ENCODE data around the gene MT1E. TPM values are rescaled to one million over a fixed set of nuclear protein-coding genes. Genes with fewer than 3 reads are reported as not detected.

MT1E gene
- total and polyA plus RNA-seq, 2 of the 13 experiments (the other 11 are each of a cell fraction or from before 2014, with no cell fraction given), result 110 to 1,072 TPM

- no TSS peak for BruUV-seq (replicated peaks)
- no peak overlapping the region for H3K9ac ChIP-seq (ENCODE audit: insufficient read depth, low read depth, low read length)
- no peak for TF ChIP-seq SP140L (CRISPR knock-in tag; IDR thresholded peaks at IDR 0.05; ENCODE audit: borderline replicate concordance)
- no peak for TF ChIP-seq ZNF670 (CRISPR knock-in tag; IDR thresholded peaks at IDR 0.05; ENCODE audit: borderline replicate concordance)
- TF ChIP-seq TRIM24 (CRISPR knock-in tag; IDR thresholded peaks at IDR 0.05), result no peak
- TF ChIP-seq SATB2 (CRISPR knock-in tag; IDR thresholded peaks at IDR 0.05), result no peak
- TF ChIP-seq ZC3H13 (CRISPR knock-in tag; IDR thresholded peaks at IDR 0.05), result no peak
- TF ChIP-seq ZBTB7B (CRISPR knock-in tag; IDR thresholded peaks at IDR 0.05), result no peak
- DNase-seq (ENCODE audit: low spot score) (no peak), ATAC-seq (no peak), FAIRE-seq (no peak)
- H3K4me2 ChIP-seq (ENCODE audit: low read depth, low read length), result no peak overlapping the region
- CTCF ChIA-PET (ENCODE audit: low intra/inter-chr PET ratio, low total read pairs), result no interaction called here
- no peaks in the 10 kb centered on the region for H3K9me3 ChIP-seq (ENCODE audit: low read length)
- H3K36me3 ChIP-seq (replicated peaks in 1 of 2; ENCODE audit: control insufficient read depth in 1 of 2, insufficient read depth in 2 of 2, low read length in 2 of 2), result no peaks in the 10 kb centered on the region
- no peak overlapping the region for H3K27ac ChIP-seq (ENCODE audit: extremely low read length, insufficient read depth, low read length)
- WGBS (ENCODE audit: low lambda C conversion rate), result 36% methylated on average over 7 of the region's 7 CpGs
- no peak overlapping the region for H3K4me3 ChIP-seq (replicated peaks in 1 of 3; ENCODE audit: insufficient read depth in 1 of 3, low read depth in 2 of 3, low read length in 3 of 3)
- H3K79me2 ChIP-seq (ENCODE audit: insufficient read depth, low read length), result no peaks in the 10 kb centered on the region
- no peaks in the 10 kb centered on the region for H4K20me1 ChIP-seq (ENCODE audit: insufficient read depth, low read length)
- peaks cover 10 to 93% of the 10 kb centered on the region in 2 experiments; a peak in 4 of 5 replicates for H3K27me3 ChIP-seq (ENCODE audit: control insufficient read depth in 1 of 2, insufficient read depth in 2 of 2, low read length in 2 of 2)
- POLR2A ChIA-PET, result interaction anchor here (1.2 kb wide), 1 partner anchor 25 kb away, joined by 3 read pairs; the partner anchor contains the start of gene MT2A
- peaks cover 27% of the 10 kb centered on the region for H3K4me1 ChIP-seq (ENCODE audit: insufficient read depth, low read length)
- intact Hi-C loops (cut with micrococcal nuclease; ENCODE audit: unreplicated experiment) (no loop called here), in situ Hi-C loops (cut with HindIII; ENCODE audit: extremely low pct_ligation_motif_present, low pct_unique_long_range_greater_than_20kb) (no loop called here)
- H2AFZ ChIP-seq (ENCODE audit: low read length), result no peak overlapping the region
Measured at GRCh38 chr16:56633535-56633934, 8.0 kb downstream of the MT1E start.

DNA sequence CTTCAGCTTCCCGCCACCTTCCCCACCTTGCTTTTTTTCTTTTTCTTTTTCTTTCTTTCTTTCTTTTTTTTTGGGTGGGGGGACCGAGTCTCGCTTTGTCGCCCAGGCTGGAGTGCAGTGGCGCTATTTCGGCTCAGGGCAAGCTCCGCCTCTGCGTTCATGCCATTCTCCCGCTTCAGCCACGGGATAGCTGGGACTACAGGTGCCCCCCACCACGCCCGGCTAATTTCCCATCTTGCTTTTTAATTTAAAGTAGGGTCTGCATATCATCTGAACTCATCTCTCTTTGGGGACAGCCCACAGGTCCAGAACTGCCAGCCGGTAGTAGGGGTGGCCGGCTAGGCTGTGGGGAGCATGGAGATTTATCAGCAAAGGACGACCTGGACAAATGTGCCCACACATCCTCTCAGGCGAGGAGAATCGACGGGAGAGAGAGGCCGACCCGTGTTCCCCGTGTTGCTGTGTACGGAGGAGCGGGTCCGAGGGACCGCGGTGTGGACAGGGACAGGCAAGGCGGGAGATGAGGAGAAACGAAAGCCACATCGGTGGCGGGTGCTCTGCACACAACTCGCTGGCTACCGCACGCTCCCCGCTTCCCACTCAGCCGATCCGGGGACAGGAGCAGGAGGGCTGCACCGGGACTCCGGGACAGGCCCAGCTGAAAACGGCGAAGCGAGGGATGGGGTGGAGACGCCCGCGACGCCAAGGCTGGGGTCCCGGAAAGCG is 9.3 kb downstream of the MT1E start:
- CTCF ChIA-PET (ENCODE audit: low intra/inter-chr PET ratio, low total read pairs), result no interaction called here
- WGBS (ENCODE audit: low lambda C conversion rate), result 65% methylated on average over 47 of the region's 47 CpGs
- no peaks in the 10 kb centered on the region for H3K36me3 ChIP-seq (replicated peaks in 1 of 2; ENCODE audit: control insufficient read depth in 1 of 2, insufficient read depth in 2 of 2, low read length in 2 of 2)
- H2AFZ ChIP-seq (ENCODE audit: low read length), result no peak overlapping the region
- BruUV-seq (replicated peaks), result no TSS peak
- peaks cover 33% of the 10 kb centered on the region for H3K4me1 ChIP-seq (ENCODE audit: insufficient read depth, low read length)
- H4K20me1 ChIP-seq (ENCODE audit: insufficient read depth, low read length), result no peaks in the 10 kb centered on the region
- DNase-seq (ENCODE audit: low spot score) (no peak), ATAC-seq (no peak), FAIRE-seq (no peak)
- no peak overlapping the region for H3K9ac ChIP-seq (ENCODE audit: insufficient read depth, low read depth, low read length)
- peaks cover 10 to 92% of the 10 kb centered on the region in 2 experiments; a peak in 4 of 5 replicates for H3K27me3 ChIP-seq (ENCODE audit: control insufficient read depth in 1 of 2, insufficient read depth in 2 of 2, low read length in 2 of 2)
- in situ Hi-C loops (cut with HindIII; ENCODE audit: extremely low pct_ligation_motif_present, low pct_unique_long_range_greater_than_20kb), result no loop called here
- POLR2A ChIA-PET, result no interaction called here
- no peaks in the 10 kb centered on the region for H3K9me3 ChIP-seq (ENCODE audit: low read length)
- H3K4me2 ChIP-seq (ENCODE audit: low read depth, low read length), result no peak overlapping the region
- no peaks in the 10 kb centered on the region for H3K79me2 ChIP-seq (ENCODE audit: insufficient read depth, low read length)
- intact Hi-C loops (cut with micrococcal nuclease; ENCODE audit: unreplicated experiment), result no loop called here
- no peak overlapping the region for H3K4me3 ChIP-seq (replicated peaks in 1 of 3; ENCODE audit: insufficient read depth in 1 of 3, low read depth in 2 of 3, low read length in 3 of 3)
- H3K27ac ChIP-seq (ENCODE audit: extremely low read length, insufficient read depth, low read length), result no peak overlapping the region
- TF ChIP-seq ZNF441 (CRISPR knock-in tag; IDR thresholded peaks at IDR 0.05; ENCODE audit: borderline replicate concordance) (no peak), ZBTB3 (CRISPR knock-in tag; IDR thresholded peaks at IDR 0.05; ENCODE audit: borderline replicate concordance, low read depth) (no peak), BCLAF1 (IDR thresholded peaks at IDR 0.05) (no peak), HOMEZ (CRISPR knock-in tag; IDR thresholded peaks at IDR 0.05; ENCODE audit: low read depth) (no peak), FIP1L1 (IDR thresholded peaks at IDR 0.05; ENCODE audit: borderline replicate concordance, insufficient read depth, low read depth, low read length) (no peak)

Data from HepG2 (cell line).